ENCODE results near the gene EPB41L1. TPM values are rescaled to one million over a fixed set of nuclear protein-coding genes. Genes with fewer than 3 reads are reported as not detected.

The EPB41L1 gene
- total and polyA plus RNA-seq, 2 experiments from 2014 or later = 17.0 to 19.2 TPM

GRCh38 chr20:36234771-36235320 is 80.3 kb downstream of the EPB41L1 start:
- no peaks in the 10 kb centered on the region for H4K20me1 ChIP-seq (ENCODE audit: insufficient read depth)
- no peaks in the 10 kb centered on the region for H3K9me2 ChIP-seq (ENCODE audit: insufficient read depth)
- no peaks in the 10 kb centered on the region for H3K27me3 ChIP-seq (replicated peaks; ENCODE audit: insufficient read depth)
- in situ Hi-C loops (cut with MboI) = no loop called here
- no peaks in the 10 kb centered on the region for H3K9me3 ChIP-seq (ENCODE audit: low read depth)
- H3F3A ChIP-seq (ENCODE audit: insufficient read depth) = no peaks in the 10 kb centered on the region
- no peak overlapping the region for H3K27ac ChIP-seq
- H3K4me1 ChIP-seq (ENCODE audit: insufficient read depth) = 0 out of 2 replicates have a peak, but pooled peaks cover 8% of the 10 kb centered on the region
- no peak for DNase-seq
- peaks cover 41% of the 10 kb centered on the region for H3K79me2 ChIP-seq (ENCODE audit: insufficient read depth)
- H3K4me3 ChIP-seq = no peak overlapping the region
- no peak overlapping the region for H3K9ac ChIP-seq
- WGBS, 2 experiments (ENCODE audit: low coverage in 1 of 2, low lambda C conversion rate in 2 of 2, missing lambda C conversion rate in 2 of 2) = 58 to 65% methylated on average over 4 of the region's 4 CpGs
- no peak overlapping the region for H2AFZ ChIP-seq
- no peak overlapping the region for H3K4me2 ChIP-seq (ENCODE audit: unreplicated experiment)
- H3K36me3 ChIP-seq (ENCODE audit: low read depth) = no peaks in the 10 kb centered on the region
- TF ChIP-seq EZH2 (IDR thresholded peaks at IDR 0.05; ENCODE audit: insufficient read depth, poor library complexity, severe bottlenecking) (no peak), EZH2phosphoT487 (IDR thresholded peaks at IDR 0.05; ENCODE audit: insufficient read depth, low read depth) (no peak)

- peaks cover 53% of the 10 kb centered on the region for H3K79me2 ChIP-seq (ENCODE audit: insufficient read depth)
- no peaks in the 10 kb centered on the region for H3K9me2 ChIP-seq (ENCODE audit: insufficient read depth)
- no peaks in the 10 kb centered on the region for H3F3A ChIP-seq (ENCODE audit: insufficient read depth)
- DNase-seq = peak; percentile 93
- in situ Hi-C loops (cut with MboI) = no loop called here
- H3K4me2 ChIP-seq (ENCODE audit: unreplicated experiment) = peak within 1 kb of the TSS; percentile 99
- H3K27ac ChIP-seq = peak within 1 kb of the TSS; percentile 71
- H4K20me1 ChIP-seq (ENCODE audit: insufficient read depth) = no peaks in the 10 kb centered on the region
- H3K9me3 ChIP-seq (ENCODE audit: low read depth) = no peaks in the 10 kb centered on the region
- H3K27me3 ChIP-seq (replicated peaks; ENCODE audit: insufficient read depth) = no peaks in the 10 kb centered on the region
- H3K4me3 ChIP-seq = peak within 1 kb of the TSS; percentile 97
- H2AFZ ChIP-seq = peak within 1 kb of the TSS; percentile 100
- no peak for TF ChIP-seq EZH2 (IDR thresholded peaks at IDR 0.05; ENCODE audit: insufficient read depth, poor library complexity, severe bottlenecking)
- 0 out of 2 replicates have a peak, but pooled peaks cover 6% of the 10 kb centered on the region for H3K36me3 ChIP-seq (ENCODE audit: low read depth)
- 0 out of 2 replicates have a peak, but pooled peaks cover 8% of the 10 kb centered on the region for H3K4me1 ChIP-seq (ENCODE audit: insufficient read depth)
- WGBS, 2 experiments (ENCODE audit: low coverage in 1 of 2, low lambda C conversion rate in 2 of 2, missing lambda C conversion rate in 2 of 2) = 17 to 18% methylated on average over 44 of the region's 44 CpGs
- peak within 1 kb of the TSS; percentile 96 for H3K9ac ChIP-seq
These were observed 81.6 kb downstream of the EPB41L1 start, which contains the start of gene AAR2 for GRCh38 chr20:36235892-36236785. AAR2 (plus strand) TSS chr20:36236478; CDS start chr20:36239869, 3,391 bp downstream.

GRCh38 chr20:36236786-36237121 is 82.2 kb downstream of the EPB41L1 start:
- H3K4me3 ChIP-seq = peak overlapping the region; percentile 97
- no peaks in the 10 kb centered on the region for H3K9me3 ChIP-seq (ENCODE audit: low read depth)
- H3K27ac ChIP-seq = peak overlapping the region; percentile 71
- peak overlapping the region; percentile 100 for H2AFZ ChIP-seq
- DNase-seq = no peak
- peak overlapping the region; percentile 96 for H3K9ac ChIP-seq
- 0 out of 2 replicates have a peak, but pooled peaks cover 9% of the 10 kb centered on the region for H3K36me3 ChIP-seq (ENCODE audit: low read depth)
- 0 out of 2 replicates have a peak, but pooled peaks cover 8% of the 10 kb centered on the region for H3K4me1 ChIP-seq (ENCODE audit: insufficient read depth)
- no peaks in the 10 kb centered on the region for H3K9me2 ChIP-seq (ENCODE audit: insufficient read depth)
- peak overlapping the region; percentile 99 for H3K4me2 ChIP-seq (ENCODE audit: unreplicated experiment)
- no peaks in the 10 kb centered on the region for H3F3A ChIP-seq (ENCODE audit: insufficient read depth)
- no peaks in the 10 kb centered on the region for H4K20me1 ChIP-seq (ENCODE audit: insufficient read depth)
- no peaks in the 10 kb centered on the region for H3K27me3 ChIP-seq (replicated peaks; ENCODE audit: insufficient read depth)
- TF ChIP-seq EZH2phosphoT487 (IDR thresholded peaks at IDR 0.05; ENCODE audit: insufficient read depth, low read depth) (no peak), EZH2 (IDR thresholded peaks at IDR 0.05; ENCODE audit: insufficient read depth, poor library complexity, severe bottlenecking) (no peak)
- H3K79me2 ChIP-seq (ENCODE audit: insufficient read depth) = peaks cover 60% of the 10 kb centered on the region
- WGBS, 2 experiments (ENCODE audit: low coverage in 1 of 2, low lambda C conversion rate in 2 of 2, missing lambda C conversion rate in 2 of 2) = 2 to 3% methylated on average over 6 of the region's 6 CpGs
- in situ Hi-C loops (cut with MboI) = no loop called here

- in situ Hi-C loops (cut with MboI) = no loop called here
- WGBS, 2 experiments (ENCODE audit: low coverage in 1 of 2, low lambda C conversion rate in 2 of 2, missing lambda C conversion rate in 2 of 2) = 45 to 51% methylated on average over 5 of the region's 5 CpGs
- H3K4me1 ChIP-seq (ENCODE audit: insufficient read depth) = 0 out of 2 replicates have a peak, but pooled peaks cover 8% of the 10 kb centered on the region
- peak overlapping the region; percentile 100; the same call in 1 of the 2 replicates for H2AFZ ChIP-seq
- DNase-seq = peak; percentile 28
- no peaks in the 10 kb centered on the region for H4K20me1 ChIP-seq (ENCODE audit: insufficient read depth)
- peak overlapping the region; percentile 96 for H3K9ac ChIP-seq
- H3K36me3 ChIP-seq (ENCODE audit: low read depth) = 0 out of 2 replicates have a peak, but pooled peaks cover 9% of the 10 kb centered on the region
- no peaks in the 10 kb centered on the region for H3K9me3 ChIP-seq (ENCODE audit: low read depth)
- H3F3A ChIP-seq (ENCODE audit: insufficient read depth) = no peaks in the 10 kb centered on the region
- H3K4me2 ChIP-seq (ENCODE audit: unreplicated experiment) = peak overlapping the region; percentile 99
- TF ChIP-seq EZH2 (IDR thresholded peaks at IDR 0.05; ENCODE audit: insufficient read depth, poor library complexity, severe bottlenecking) (no peak), EZH2phosphoT487 (IDR thresholded peaks at IDR 0.05; ENCODE audit: insufficient read depth, low read depth) (no peak)
- no peaks in the 10 kb centered on the region for H3K27me3 ChIP-seq (replicated peaks; ENCODE audit: insufficient read depth)
- H3K27ac ChIP-seq = no peak overlapping the region
- peak overlapping the region; percentile 97 for H3K4me3 ChIP-seq
- no peaks in the 10 kb centered on the region for H3K9me2 ChIP-seq (ENCODE audit: insufficient read depth)
- peaks cover 67% of the 10 kb centered on the region for H3K79me2 ChIP-seq (ENCODE audit: insufficient read depth)
These were observed 82.9 kb downstream of the EPB41L1 start for GRCh38 chr20:36237477-36237876.
